Vagina (tissue), 2 donors: Measurements from ENCODE around the gene ADCY7.

Source experiments
- POLR2A ChIP-seq, 2 donors: fragments of 450-650 bp; IDR thresholded peaks; one replicate each; pipeline ENCODE4 v1.6.1; 2017; ENCODE audit warnings: antibody characterized with exemption in 2 of 2, mild to moderate bottlenecking in 2 of 2, moderate library complexity in 2 of 2
- POLR2AphosphoS5 ChIP-seq, 2 donors: sonication (generic); formaldehyde crosslinking; IDR thresholded peaks; one replicate each; pipeline ENCODE4 v1.9.0; 2017; ENCODE audit warnings: antibody characterized with exemption in 2 of 2, mild to moderate bottlenecking in 2 of 2, low read depth in 1 of 2; ENCODE audit not compliant: insufficient read depth in 1 of 2
- TF ChIP-seq, protein P1 (sequence below), 3 experiments: fragments of 450-650 bp in 2 of 3; fragments of 200-600 bp in 1 of 3; sonication (generic) in 1 of 3; IDR thresholded peaks; one replicate each; pipeline ENCODE4 v1.5.1; 2017 to 2019; ENCODE audit warnings: antibody characterized with exemption in 3 of 3, mild to moderate bottlenecking in 2 of 3, moderate library complexity in 2 of 3

DNA sequence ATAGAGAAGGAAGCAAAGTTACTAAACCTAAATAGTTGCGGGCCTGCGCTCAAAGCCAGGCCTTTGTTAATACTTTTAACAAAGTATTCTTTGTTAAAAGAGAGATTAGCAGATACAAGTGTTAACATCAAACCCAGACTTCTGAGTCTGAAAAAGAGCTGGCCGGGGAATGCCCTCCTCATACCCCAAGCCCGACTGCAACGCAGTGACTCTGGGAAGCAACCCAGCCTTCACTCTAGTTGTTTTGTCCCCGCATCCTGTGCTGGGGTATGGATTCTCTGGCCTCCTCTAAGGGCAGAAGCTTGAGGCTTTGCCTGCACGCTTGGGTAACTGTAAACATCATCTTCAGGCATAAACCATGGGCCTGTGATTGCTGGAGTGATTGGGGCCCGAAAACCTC lies 48.3 kb downstream of the ADCY7 start:
- TF ChIP-seq, protein P1, sequence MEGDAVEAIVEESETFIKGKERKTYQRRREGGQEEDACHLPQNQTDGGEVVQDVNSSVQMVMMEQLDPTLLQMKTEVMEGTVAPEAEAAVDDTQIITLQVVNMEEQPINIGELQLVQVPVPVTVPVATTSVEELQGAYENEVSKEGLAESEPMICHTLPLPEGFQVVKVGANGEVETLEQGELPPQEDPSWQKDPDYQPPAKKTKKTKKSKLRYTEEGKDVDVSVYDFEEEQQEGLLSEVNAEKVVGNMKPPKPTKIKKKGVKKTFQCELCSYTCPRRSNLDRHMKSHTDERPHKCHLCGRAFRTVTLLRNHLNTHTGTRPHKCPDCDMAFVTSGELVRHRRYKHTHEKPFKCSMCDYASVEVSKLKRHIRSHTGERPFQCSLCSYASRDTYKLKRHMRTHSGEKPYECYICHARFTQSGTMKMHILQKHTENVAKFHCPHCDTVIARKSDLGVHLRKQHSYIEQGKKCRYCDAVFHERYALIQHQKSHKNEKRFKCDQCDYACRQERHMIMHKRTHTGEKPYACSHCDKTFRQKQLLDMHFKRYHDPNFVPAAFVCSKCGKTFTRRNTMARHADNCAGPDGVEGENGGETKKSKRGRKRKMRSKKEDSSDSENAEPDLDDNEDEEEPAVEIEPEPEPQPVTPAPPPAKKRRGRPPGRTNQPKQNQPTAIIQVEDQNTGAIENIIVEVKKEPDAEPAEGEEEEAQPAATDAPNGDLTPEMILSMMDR (IDR thresholded peaks at IDR 0.05) = no peak
- no peak for TF ChIP-seq POLR2A (IDR thresholded peaks at IDR 0.05)
- TF ChIP-seq POLR2AphosphoS5 (IDR thresholded peaks at IDR 0.05; ENCODE audit: insufficient read depth in 1 of 2, low read depth in 1 of 2) = no peak
